Subcutaneous abdominal adipose tissue (tissue), 5 donors: Measurements from ENCODE around the gene DNAH11.

ENCODE experiments used
- H3K27ac ChIP-seq: one replicate; pipeline ENCODE4 v1.7.0; 2013; ENCODE audit warnings: low read depth, mild to moderate bottlenecking, inconsistent platforms, low read length, moderate library complexity
- H3K27me3 ChIP-seq, 5 donors: one replicate each; pipeline ENCODE4 v1.7.0; 2013; ENCODE audit warnings: low read length in 5 of 5, inconsistent platforms in 1 of 5; ENCODE audit not compliant: control insufficient read depth in 5 of 5, insufficient read depth in 4 of 5
- H3K36me3 ChIP-seq, 5 donors: one replicate each; pipeline ENCODE4 v1.7.0; 2013; ENCODE audit warnings: low read length in 5 of 5; ENCODE audit not compliant: control insufficient read depth in 5 of 5, insufficient read depth in 5 of 5
- H3K4me1 ChIP-seq, 5 donors: one replicate each; pipeline ENCODE4 v1.7.0; 2013; ENCODE audit warnings: low read length in 5 of 5, mild to moderate bottlenecking in 3 of 5, moderate library complexity in 1 of 5; ENCODE audit not compliant: control insufficient read depth in 5 of 5, insufficient read depth in 5 of 5
- H3K4me3 ChIP-seq, 5 donors: one replicate each; pipeline ENCODE4 v1.7.0; 2013; ENCODE audit warnings: low read length in 5 of 5, low read depth in 1 of 5
- H3K9ac ChIP-seq, 5 donors: one replicate each; pipeline ENCODE4 v1.7.0; 2013; ENCODE audit warnings: low read length in 5 of 5, mild to moderate bottlenecking in 4 of 5, moderate library complexity in 3 of 5
- H3K9me3 ChIP-seq, 5 donors: one replicate each; pipeline ENCODE4 v1.7.0; 2013; ENCODE audit warnings: low read length in 5 of 5; ENCODE audit not compliant: control insufficient read depth in 5 of 5
- donor health status: healthy.
- donor health status: healthy.
- donor health status: healthy.
- donor health status: healthy.
- donor health status: healthy.

DNAH11 gene

GRCh38 chr7:21548491-21548890 lies 5.7 kb downstream of the DNAH11 start:
- Histone ChIP-seq H3K9ac (no peak overlapping the region), H3K36me3 (no peaks in the 10 kb centered on the region), H3K27ac (no peak overlapping the region), H3K27me3 (peaks cover 0 to 10% (median 9%) of the 10 kb centered on the region in 5 donors), H3K4me1 (peaks cover 0 to 6% (median 4%) of the 10 kb centered on the region in 5 donors), H3K4me3 (no peak overlapping the region), H3K9me3 (no peaks in the 10 kb centered on the region)

GRCh38 chr7:21550076-21550475 lies 7.2 kb downstream of the DNAH11 start:
- H3K9ac ChIP-seq: no peak overlapping the region
- H3K36me3 ChIP-seq: no peaks in the 10 kb centered on the region
- no peak overlapping the region for H3K4me3 ChIP-seq
- H3K4me1 ChIP-seq: peaks cover 0 to 4% (median 0%) of the 10 kb centered on the region in 5 donors
- H3K9me3 ChIP-seq: no peaks in the 10 kb centered on the region
- no peak overlapping the region for H3K27ac ChIP-seq
- peaks cover 0 to 3% (median 0%) of the 10 kb centered on the region in 5 donors for H3K27me3 ChIP-seq

- Histone ChIP-seq H3K9me3 (no peaks in the 10 kb centered on the region), H3K4me1 (peaks cover 0 to 4% (median 0%) of the 10 kb centered on the region in 5 donors), H3K4me3 (no peak overlapping the region), H3K27ac (no peak overlapping the region), H3K27me3 (peaks cover 0 to 2% (median 0%) of the 10 kb centered on the region in 5 donors), H3K36me3 (no peaks in the 10 kb centered on the region), H3K9ac (no peak overlapping the region)
Observed at GRCh38 chr7:21550821-21551531, 8.1 kb downstream of the DNAH11 start.

- no peaks in the 10 kb centered on the region for H3K9me3 ChIP-seq
- no peak overlapping the region for H3K9ac ChIP-seq
- no peaks in the 10 kb centered on the region for H3K27me3 ChIP-seq
- no peak overlapping the region for H3K27ac ChIP-seq
- H3K36me3 ChIP-seq: no peaks in the 10 kb centered on the region
- H3K4me1 ChIP-seq: no peaks in the 10 kb centered on the region
- H3K4me3 ChIP-seq: no peak overlapping the region
Observed at GRCh38 chr7:21562385-21562784, 19.5 kb downstream of the DNAH11 start.

- Histone ChIP-seq H3K9me3 (no peaks in the 10 kb centered on the region), H3K27me3 (no peaks in the 10 kb centered on the region), H3K36me3 (no peaks in the 10 kb centered on the region), H3K27ac (no peak overlapping the region), H3K4me3 (no peak overlapping the region), H3K9ac (no peak overlapping the region), H3K4me1 (no peaks in the 10 kb centered on the region)
Observed at GRCh38 chr7:21565614-21566013, 22.8 kb downstream of the DNAH11 start.

GRCh38 chr7:21566094-21566493 lies 23.3 kb downstream of the DNAH11 start:
- no peak overlapping the region for H3K4me3 ChIP-seq
- no peak overlapping the region for H3K27ac ChIP-seq
- no peak overlapping the region for H3K9ac ChIP-seq
- H3K9me3 ChIP-seq: no peaks in the 10 kb centered on the region
- no peaks in the 10 kb centered on the region for H3K4me1 ChIP-seq
- H3K36me3 ChIP-seq: no peaks in the 10 kb centered on the region
- no peaks in the 10 kb centered on the region for H3K27me3 ChIP-seq

GRCh38 chr7:21568762-21569161 lies 25.9 kb downstream of the DNAH11 start:
- H3K27me3 ChIP-seq: peaks cover 0 to 2% (median 0%) of the 10 kb centered on the region in 5 donors
- no peaks in the 10 kb centered on the region for H3K36me3 ChIP-seq
- no peaks in the 10 kb centered on the region for H3K4me1 ChIP-seq
- H3K27ac ChIP-seq: no peak overlapping the region
- no peak overlapping the region for H3K4me3 ChIP-seq
- no peak overlapping the region for H3K9ac ChIP-seq
- H3K9me3 ChIP-seq: no peaks in the 10 kb centered on the region

- no peak overlapping the region for H3K4me3 ChIP-seq
- no peak overlapping the region for H3K27ac ChIP-seq
- H3K36me3 ChIP-seq: no peaks in the 10 kb centered on the region
- H3K27me3 ChIP-seq: peaks cover 0 to 2% (median 0%) of the 10 kb centered on the region in 5 donors
- no peaks in the 10 kb centered on the region for H3K9me3 ChIP-seq
- H3K4me1 ChIP-seq: no peaks in the 10 kb centered on the region
- H3K9ac ChIP-seq: no peak overlapping the region
Observed at GRCh38 chr7:21572331-21573313, 29.8 kb downstream of the DNAH11 start.

- H3K27me3 ChIP-seq: no peaks in the 10 kb centered on the region
- H3K4me3 ChIP-seq: no peak overlapping the region
- no peak overlapping the region for H3K27ac ChIP-seq
- no peaks in the 10 kb centered on the region for H3K36me3 ChIP-seq
- H3K9me3 ChIP-seq: no peaks in the 10 kb centered on the region
- no peak overlapping the region for H3K9ac ChIP-seq
- H3K4me1 ChIP-seq: peaks cover 0 to 4% (median 0%) of the 10 kb centered on the region in 5 donors
Observed at GRCh38 chr7:21579341-21580072, 36.7 kb downstream of the DNAH11 start.
